Astrocyte of the spinal cord (primary cell): Measurements from ENCODE around the gene FBXL2.

Source experiments
- DNase-seq: peaks from one replicate; pipeline ENCODE4 v3.0.0; 2011; ENCODE audit warnings: low read depth, low spot score
- H3K4me3 ChIP-seq: 2 replicates; pipeline ENCODE4 v1.5.1; 2011; ENCODE audit warnings: low read depth, mild to moderate bottlenecking, low read length, moderate library complexity
- CTCF ChIP-seq: IDR thresholded peaks from 2 replicates; pipeline ENCODE4 v1.5.1; 2012; ENCODE audit warnings: low read depth, mild to moderate bottlenecking, low read length, inconsistent platforms
- in situ Hi-C: cut with HindIII; loops from 2 replicates; pipeline ENCODE4 v1.10.0; 2017; ENCODE audit warnings: low sequenced_read_pairs

FBXL2 gene

GRCh38 chr3:33237439-33237838 lies 39.8 kb upstream of the FBXL2 start:
- no peak for TF ChIP-seq CTCF
- H3K4me3 ChIP-seq, result no peak overlapping the region
- DNase-seq, result no peak
- in situ Hi-C loops, result no loop called here

GRCh38 chr3:33238923-33239322 lies 38.3 kb upstream of the FBXL2 start:
- no peak for TF ChIP-seq CTCF
- in situ Hi-C loops, result no loop called here
- H3K4me3 ChIP-seq, result no peak overlapping the region
- no peak for DNase-seq

DNA sequence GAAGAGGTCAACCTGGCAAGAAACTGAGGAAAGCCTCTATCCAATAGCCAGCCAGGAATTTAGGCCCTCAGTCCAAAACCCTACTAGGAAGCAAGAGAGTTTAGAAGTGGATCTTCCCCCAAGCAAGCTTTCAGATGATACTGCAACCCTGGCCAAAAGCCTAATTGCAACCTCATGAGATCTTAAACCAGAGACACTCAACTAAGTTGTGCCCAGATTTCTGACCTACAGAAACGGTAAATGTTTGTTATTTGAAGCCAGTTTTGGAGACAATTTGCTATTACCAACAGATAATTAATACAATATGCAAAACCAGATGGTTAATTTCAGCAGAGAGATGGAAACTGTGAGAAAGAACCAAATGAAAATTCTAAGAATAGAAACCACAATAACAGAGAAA lies 37.0 kb upstream of the FBXL2 start:
- no peak overlapping the region for H3K4me3 ChIP-seq
- TF ChIP-seq CTCF, result no peak
- in situ Hi-C loops, result no loop called here
- DNase-seq, result no peak

- no peak for DNase-seq
- no peak overlapping the region for H3K4me3 ChIP-seq
- TF ChIP-seq CTCF, result no peak
- in situ Hi-C loops, result no loop called here
Measured at GRCh38 chr3:33246786-33247185, 30.5 kb upstream of the FBXL2 start.

- no peak for TF ChIP-seq CTCF
- in situ Hi-C loops, result no loop called here
- DNase-seq, result peak; percentile 14
- no peak overlapping the region for H3K4me3 ChIP-seq
Measured at GRCh38 chr3:33250712-33251111, 26.5 kb upstream of the FBXL2 start.

DNA sequence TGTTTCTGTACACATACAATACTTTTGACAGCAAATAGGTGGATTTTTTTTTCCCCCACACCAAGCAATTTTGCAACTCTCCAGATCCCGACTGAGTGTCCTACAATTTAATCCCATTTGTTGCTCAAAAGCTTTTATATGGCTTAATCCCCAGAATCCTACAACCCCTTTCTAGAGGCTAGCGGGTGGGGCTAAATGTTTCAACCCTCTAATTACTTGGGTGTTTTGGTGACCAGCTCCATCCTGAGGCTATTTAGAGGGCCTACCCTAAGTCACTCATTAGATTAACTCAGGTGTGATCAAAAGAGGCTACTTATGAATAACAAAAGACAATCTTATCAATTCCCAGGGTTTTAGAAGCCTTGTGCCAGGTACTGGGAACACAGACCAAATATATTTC lies 21.0 kb upstream of the FBXL2 start:
- in situ Hi-C loops, result no loop called here
- no peak for TF ChIP-seq CTCF

GRCh38 chr3:33260104-33260503 lies 17.1 kb upstream of the FBXL2 start:
- in situ Hi-C loops, result no loop called here
- no peak for TF ChIP-seq CTCF
- H3K4me3 ChIP-seq, result no peak overlapping the region
- DNase-seq, result no peak

More for the DNA sequence above, 21.0 kb upstream of the FBXL2 start:
- no peak for DNase-seq
- H3K4me3 ChIP-seq, result no peak overlapping the region
